ENCODE data around the gene PACRG. TPM values are rescaled to one million over a fixed set of nuclear protein-coding genes. Genes with fewer than 3 reads are reported as not detected.

The PACRG gene
- total RNA-seq, 2 donors from 2014 or later, result 1.7 TPM; not detected in 1

GRCh38 chr6:163231356-163232014 is 503.7 kb downstream of the PACRG start:
- Histone ChIP-seq H3K9ac (ENCODE audit: low read depth in 2 of 2, low read length in 2 of 2) (no peak overlapping the region), H3K27me3 (no peaks in the 10 kb centered on the region), H3K4me1 (no peaks in the 10 kb centered on the region), H3K36me3 (no peaks in the 10 kb centered on the region), H3K9me3 (no peaks in the 10 kb centered on the region), H3K4me3 (no peak overlapping the region), H3K27ac (no peak overlapping the region)
- intact Hi-C loops (cut with DNase I), result no loop called here
- TF ChIP-seq CTCF (IDR thresholded peaks at IDR 0.05), result no peak
- DNase-seq, result no peak

- no peak for TF ChIP-seq CTCF (IDR thresholded peaks at IDR 0.05)
Measured at GRCh38 chr6:163232015-163232523, 504.3 kb downstream of the PACRG start.

GRCh38 chr6:163232649-163233048 is 504.9 kb downstream of the PACRG start:
- no peaks in the 10 kb centered on the region for H3K9me3 ChIP-seq
- no peak overlapping the region for H3K4me3 ChIP-seq
- no peaks in the 10 kb centered on the region for H3K36me3 ChIP-seq
- no peak for TF ChIP-seq CTCF (IDR thresholded peaks at IDR 0.05)
- H3K4me1 ChIP-seq, result no peaks in the 10 kb centered on the region
- H3K9ac ChIP-seq (ENCODE audit: low read depth in 2 of 2, low read length in 2 of 2), result no peak overlapping the region
- no peak for DNase-seq
- intact Hi-C loops (cut with DNase I), result no loop called here
- H3K27ac ChIP-seq, result no peak overlapping the region
- no peaks in the 10 kb centered on the region for H3K27me3 ChIP-seq

More at GRCh38 chr6:163232015-163232523, 504.3 kb downstream of the PACRG start:
- DNase-seq, result no peak
- Histone ChIP-seq H3K9ac (ENCODE audit: low read depth in 2 of 2, low read length in 2 of 2) (no peak overlapping the region), H3K36me3 (no peaks in the 10 kb centered on the region), H3K9me3 (no peaks in the 10 kb centered on the region), H3K4me1 (no peaks in the 10 kb centered on the region), H3K27me3 (no peaks in the 10 kb centered on the region), H3K27ac (no peak overlapping the region), H3K4me3 (no peak overlapping the region)
- intact Hi-C loops (cut with DNase I), result no loop called here

GRCh38 chr6:163237110-163237509 is 509.3 kb downstream of the PACRG start:
- no peaks in the 10 kb centered on the region for H3K4me1 ChIP-seq
- intact Hi-C loops (cut with DNase I), result no loop called here
- DNase-seq, result no peak

GRCh38 chr6:163239572-163240340 is 512.0 kb downstream of the PACRG start:
- Histone ChIP-seq H3K9ac (ENCODE audit: low read depth in 2 of 2, low read length in 2 of 2) (no peak overlapping the region), H3K4me1 (no peaks in the 10 kb centered on the region), H3K9me3 (no peaks in the 10 kb centered on the region), H3K27me3 (no peaks in the 10 kb centered on the region), H3K36me3 (no peaks in the 10 kb centered on the region), H3K27ac (no peak overlapping the region), H3K4me3 (no peak overlapping the region)
- intact Hi-C loops (cut with DNase I), result no loop called here
- DNase-seq, result no peak
- TF ChIP-seq CTCF (IDR thresholded peaks at IDR 0.05), result no peak

More at GRCh38 chr6:163237110-163237509, 509.3 kb downstream of the PACRG start:
- Histone ChIP-seq H3K4me3 (no peak overlapping the region), H3K27ac (no peak overlapping the region), H3K36me3 (no peaks in the 10 kb centered on the region), H3K9me3 (no peaks in the 10 kb centered on the region), H3K27me3 (no peaks in the 10 kb centered on the region), H3K9ac (ENCODE audit: low read depth in 2 of 2, low read length in 2 of 2) (no peak overlapping the region)
- no peak for TF ChIP-seq CTCF (IDR thresholded peaks at IDR 0.05)
